CD14-positive monocyte (primary cell): ENCODE measurements around the gene PCCB. TPM values are rescaled to one million over a fixed set of nuclear protein-coding genes. Genes with fewer than 3 reads are reported as not detected.

Experiments
- DNase-seq, 3 donors: peaks; one replicate each; pipeline ENCODE4 v3.0.0-alpha.2; 2011 to 2022
- H2AFZ ChIP-seq: 2 replicates; pipeline ENCODE4 v1.6.0; 2012; ENCODE audit warnings: mild to moderate bottlenecking, low read depth, low read length, inconsistent platforms; ENCODE audit not compliant: insufficient read depth, poor library complexity, severe bottlenecking
- H3K27ac ChIP-seq, 2 donors: 1 replicate in 1 of 2; 2 replicates in 1 of 2; pipeline ENCODE4 v1.5.1; 2012 to 2013; ENCODE audit warnings: low read length in 2 of 2, control low read depth in 1 of 2, inconsistent platforms in 1 of 2, low read depth in 1 of 2, mild to moderate bottlenecking in 1 of 2
- H3K27me3 ChIP-seq, 2 donors: one replicate each; pipeline versions ENCODE4 v1.6.0 to v1.6.1; 2011 to 2013; ENCODE audit warnings: low read length in 2 of 2; ENCODE audit not compliant: control insufficient read depth in 2 of 2, insufficient read depth in 2 of 2
- H3K36me3 ChIP-seq, 2 donors: replicated peaks in 1 of 2; 1 replicate in 1 of 2; 2 replicates in 1 of 2; pipeline versions ENCODE4 v1.5.1 to v1.6.1; 2012 to 2013; ENCODE audit warnings: low read length in 2 of 2, control low read depth in 1 of 2, inconsistent platforms in 1 of 2, mild to moderate bottlenecking in 1 of 2; ENCODE audit not compliant: insufficient read depth in 2 of 2, control insufficient read depth in 1 of 2
- H3K4me1 ChIP-seq, 2 donors: 1 replicate in 1 of 2; 2 replicates in 1 of 2; pipeline versions ENCODE4 v1.5.1 to v1.6.1; 2012 to 2013; ENCODE audit warnings: low read length in 2 of 2, control low read depth in 1 of 2, inconsistent platforms in 1 of 2, mild to moderate bottlenecking in 1 of 2, moderate library complexity in 1 of 2; ENCODE audit not compliant: insufficient read depth in 2 of 2, control insufficient read depth in 1 of 2
- H3K4me2 ChIP-seq: replicated peaks from 2 replicates; pipeline ENCODE3; 2012; ENCODE audit warnings: low read length, moderate library complexity, mild to moderate bottlenecking; ENCODE audit not compliant: poor library complexity, severe bottlenecking; ENCODE audit errors: extremely low read depth
- H3K4me3 ChIP-seq, 3 experiments: fragments of 200-600 bp in 1 of 3; sonication (generic) in 1 of 3; replicated peaks in 1 of 3; 1 replicate in 2 of 3; 2 replicates in 1 of 3; pipeline ENCODE4 v1.5.1; 2011 to 2013; ENCODE audit warnings: low read length in 3 of 3, mild to moderate bottlenecking in 3 of 3, control low read depth in 2 of 3, low read depth in 2 of 3, inconsistent platforms in 1 of 3, moderate library complexity in 1 of 3
- H3K79me2 ChIP-seq: 2 replicates; pipeline ENCODE4 v1.6.0; 2012; ENCODE audit warnings: mild to moderate bottlenecking, control low read depth, inconsistent platforms, low read length, moderate library complexity; ENCODE audit not compliant: insufficient read depth
- H3K9ac ChIP-seq: 2 replicates; pipeline ENCODE4 v1.6.0; 2017; ENCODE audit warnings: low read length, mild to moderate bottlenecking; ENCODE audit not compliant: insufficient read depth, poor library complexity, severe bottlenecking
- H3K9me3 ChIP-seq, 2 donors: replicated peaks in 1 of 2; 1 replicate in 1 of 2; 2 replicates in 1 of 2; pipeline versions ENCODE4 v1.5.1 to v1.6.1; 2012 to 2013; ENCODE audit warnings: low read length in 2 of 2, control low read depth in 1 of 2; ENCODE audit not compliant: control insufficient read depth in 1 of 2, insufficient read depth in 1 of 2
- H4K20me1 ChIP-seq: 2 replicates; pipeline ENCODE4 v1.6.0; 2012; ENCODE audit warnings: mild to moderate bottlenecking, low read length, control low read depth, moderate library complexity; ENCODE audit not compliant: insufficient read depth
- H3K27ac Mint-ChIP-seq, 7 donors: one replicate each; pipeline ENCODE4 v1.8.0; 2020; ENCODE audit warnings: mild to moderate bottlenecking in 7 of 7, mixed read lengths in 7 of 7, moderate library complexity in 6 of 7, inconsistent platforms in 2 of 7
- H3K27me3 Mint-ChIP-seq, 3 donors: one replicate each; pipeline ENCODE4 v1.8.0; 2021 to 2022; ENCODE audit warnings: low read depth in 3 of 3, mild to moderate bottlenecking in 3 of 3, mixed read lengths in 3 of 3, moderate library complexity in 3 of 3, inconsistent platforms in 1 of 3
- H3K36me3 Mint-ChIP-seq, 2 donors: one replicate each; pipeline ENCODE4 v1.8.0; 2020; ENCODE audit warnings: mixed read lengths in 2 of 2, inconsistent platforms in 1 of 2, mild to moderate bottlenecking in 1 of 2
- H3K4me1 Mint-ChIP-seq: one replicate; pipeline ENCODE4 v1.8.0; 2020; ENCODE audit warnings: mild to moderate bottlenecking, mixed read lengths
- H3K4me3 Mint-ChIP-seq, 2 donors: one replicate each; pipeline ENCODE4 v1.8.0; 2020; ENCODE audit warnings: mild to moderate bottlenecking in 2 of 2, mixed read lengths in 2 of 2, moderate library complexity in 1 of 2
- H3K9me3 Mint-ChIP-seq, 7 donors: one replicate each; pipeline ENCODE4 v1.8.0; 2020 to 2022; ENCODE audit warnings: mixed read lengths in 7 of 7, mild to moderate bottlenecking in 6 of 7, moderate library complexity in 6 of 7, inconsistent platforms in 2 of 7
- whole genome bisulfite sequencing: methylation state at CpG from one replicate; pipeline ENCODE4 v1.1.5; 2013; ENCODE audit warnings: missing lambda C conversion rate; ENCODE audit not compliant: insufficient coverage; 5-methylcytosine and 5-hydroxymethylcytosine counted together
- intact Hi-C, 2 donors: fragments of 100-400 bp; cut with micrococcal nuclease; formaldehyde crosslinking; loops; one replicate each; pipeline versions ENCODE4 v1.15.0 to v1.15.1; 2023
- polyA plus RNA-seq, 3 donors: library from polyadenylated mRNA; depleted of rRNA in 1 of 3; unstranded in 2 of 3; stranded (reverse) in 1 of 3; fragments of 300-500 nt in 2 of 3; fragments of >200 nt in 1 of 3; fragmentation: Illumina TruSeq in 2 of 3; gene quantifications; 1 replicate in 2 of 3; 2 replicates in 1 of 3; pipeline ENCODE4 v1.2.3, GENCODE V29; 2012 to 2021
- TF ChIP-seq, protein P1 (sequence below): fragments of 200-600 bp; IDR thresholded peaks from one replicate; pipeline ENCODE4 v1.8.0; 2022; ENCODE audit warnings: antibody characterized with exemption, mild to moderate bottlenecking

The PCCB gene
- polyA plus RNA-seq, 3 donors = 13.1 to 41.7 (median 31.6) TPM

DNA sequence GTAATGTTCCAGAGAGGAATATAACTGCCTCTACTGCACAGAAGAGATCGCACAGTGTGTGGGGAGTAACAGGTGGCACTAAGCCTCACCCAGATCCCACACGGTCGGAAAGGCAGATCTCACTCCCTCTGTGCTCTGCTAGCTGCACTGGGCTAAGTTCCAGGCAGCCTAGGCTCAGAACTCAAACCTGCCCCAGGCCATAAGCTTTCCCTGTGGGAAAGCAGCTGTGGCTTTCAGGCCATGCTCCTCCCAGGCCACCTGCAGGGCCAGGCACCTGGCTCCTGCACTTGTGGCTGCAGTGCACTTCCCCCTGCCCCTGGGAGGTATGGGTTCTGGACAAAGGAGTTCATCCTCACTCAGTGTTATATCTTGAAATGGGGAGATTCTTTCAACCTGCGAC, 27.5 kb downstream of the PCCB start:
- TF ChIP-seq, protein P1, sequence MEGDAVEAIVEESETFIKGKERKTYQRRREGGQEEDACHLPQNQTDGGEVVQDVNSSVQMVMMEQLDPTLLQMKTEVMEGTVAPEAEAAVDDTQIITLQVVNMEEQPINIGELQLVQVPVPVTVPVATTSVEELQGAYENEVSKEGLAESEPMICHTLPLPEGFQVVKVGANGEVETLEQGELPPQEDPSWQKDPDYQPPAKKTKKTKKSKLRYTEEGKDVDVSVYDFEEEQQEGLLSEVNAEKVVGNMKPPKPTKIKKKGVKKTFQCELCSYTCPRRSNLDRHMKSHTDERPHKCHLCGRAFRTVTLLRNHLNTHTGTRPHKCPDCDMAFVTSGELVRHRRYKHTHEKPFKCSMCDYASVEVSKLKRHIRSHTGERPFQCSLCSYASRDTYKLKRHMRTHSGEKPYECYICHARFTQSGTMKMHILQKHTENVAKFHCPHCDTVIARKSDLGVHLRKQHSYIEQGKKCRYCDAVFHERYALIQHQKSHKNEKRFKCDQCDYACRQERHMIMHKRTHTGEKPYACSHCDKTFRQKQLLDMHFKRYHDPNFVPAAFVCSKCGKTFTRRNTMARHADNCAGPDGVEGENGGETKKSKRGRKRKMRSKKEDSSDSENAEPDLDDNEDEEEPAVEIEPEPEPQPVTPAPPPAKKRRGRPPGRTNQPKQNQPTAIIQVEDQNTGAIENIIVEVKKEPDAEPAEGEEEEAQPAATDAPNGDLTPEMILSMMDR = no peak
- 100% methylated on average over 3 of the region's 4 CpGs for WGBS
- H3K36me3 ChIP-seq = peaks cover 8 to 47% of the 10 kb centered on the region in 2 donors

DNA sequence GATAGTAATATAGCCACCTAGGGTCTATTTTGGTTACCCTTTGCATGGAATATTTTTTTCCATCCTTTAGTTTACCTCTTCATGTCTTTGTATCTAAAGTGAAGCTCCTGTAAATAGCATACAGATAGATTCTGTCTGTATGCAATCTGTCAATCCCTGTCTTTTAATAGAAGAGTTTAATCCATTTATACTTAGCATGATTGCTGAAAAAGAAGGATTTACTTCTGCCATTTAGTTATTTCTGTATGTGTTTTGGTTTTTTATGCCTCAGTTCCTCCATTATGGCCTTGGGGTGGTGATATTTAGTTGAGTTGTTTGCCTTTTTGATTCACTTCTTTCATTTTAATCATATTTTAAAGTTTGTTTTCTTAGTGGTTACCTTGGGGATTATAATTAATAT, 29.0 kb downstream of the PCCB start:
- no peak overlapping the region for H3K4me2 ChIP-seq
- H4K20me1 ChIP-seq = no peaks in the 10 kb centered on the region
- DNase-seq = no peak
- no peak overlapping the region for H2AFZ ChIP-seq
- no peak overlapping the region for H3K27ac ChIP-seq
- intact Hi-C loops = no loop called here
- Mint-ChIP-seq H3K36me3 (peaks cover 47 to 70% of the 10 kb centered on the region in 2 donors), H3K27me3 (no peaks in the 10 kb centered on the region), H3K4me1 (no peaks in the 10 kb centered on the region), H3K9me3 (peaks cover 16 to 38% (median 26%) of the 10 kb centered on the region in 7 donors), H3K4me3 (no peak overlapping the region), H3K27ac (no peak overlapping the region)
- H3K36me3 ChIP-seq = peaks cover 8 to 59% of the 10 kb centered on the region in 2 donors
- no peak overlapping the region for H3K9ac ChIP-seq
- H3K9me3 ChIP-seq = peaks cover 12 to 14% of the 10 kb centered on the region in 2 donors
- no peaks in the 10 kb centered on the region for H3K27me3 ChIP-seq
- TF ChIP-seq, protein P1 = no peak
- no peak overlapping the region for H3K4me3 ChIP-seq
- H3K79me2 ChIP-seq = no peaks in the 10 kb centered on the region
- no peaks in the 10 kb centered on the region for H3K4me1 ChIP-seq

More for the DNA sequence above, 27.5 kb downstream of the PCCB start:
- peaks cover 12 to 14% of the 10 kb centered on the region in 2 donors for H3K9me3 ChIP-seq
- peaks cover 16 to 39% (median 29%) of the 10 kb centered on the region in 7 donors for H3K9me3 Mint-ChIP-seq
- no peaks in the 10 kb centered on the region for H3K27me3 ChIP-seq
- no peak overlapping the region for H3K27ac ChIP-seq
- no peaks in the 10 kb centered on the region for H3K79me2 ChIP-seq
- H3K4me3 Mint-ChIP-seq = no peak overlapping the region
- H3K4me3 ChIP-seq = no peak overlapping the region
- H3K4me1 ChIP-seq = no peaks in the 10 kb centered on the region
- no peaks in the 10 kb centered on the region for H3K4me1 Mint-ChIP-seq
- H2AFZ ChIP-seq = no peak overlapping the region
- peaks cover 47 to 75% of the 10 kb centered on the region in 2 donors for H3K36me3 Mint-ChIP-seq
- H3K27me3 Mint-ChIP-seq = no peaks in the 10 kb centered on the region
- DNase-seq = no peak
- no peaks in the 10 kb centered on the region for H4K20me1 ChIP-seq
- H3K4me2 ChIP-seq = no peak overlapping the region
- H3K9ac ChIP-seq = no peak overlapping the region
- no peak overlapping the region for H3K27ac Mint-ChIP-seq
- intact Hi-C loops = no loop called here
